HG02840 (cell line): Measurements from ENCODE around the gene PAN3.

Experiments
- ATAC-seq: cut with Tn5 transposase; IDR thresholded peaks from one replicate; pipeline ENCODE4 v1.9.1; 2021; ENCODE audit warnings: mild to moderate bottlenecking, moderate library complexity, moderate number of reproducible peaks; ENCODE audit not compliant: unreplicated experiment, low FRiP score

PAN3 gene

DNA sequence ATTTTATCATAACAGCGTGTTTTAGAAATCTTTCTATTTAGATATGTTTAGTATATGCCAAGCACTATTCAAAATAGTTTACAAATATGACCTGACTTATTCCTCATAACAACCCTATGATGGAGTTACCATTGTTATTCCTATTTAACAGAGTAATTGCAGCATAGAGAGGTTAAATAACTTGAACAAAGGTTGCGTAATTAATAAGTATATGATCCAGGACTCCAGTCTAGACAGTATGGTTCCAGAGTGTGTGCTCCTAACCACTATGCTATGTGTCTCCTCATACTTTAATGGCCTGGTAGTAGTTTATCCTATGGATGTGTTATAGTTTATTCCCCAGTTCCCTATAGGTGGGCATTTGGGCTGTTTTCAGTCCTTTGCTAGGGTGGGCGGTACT, 145.3 kb downstream of the PAN3 start:
- ATAC-seq = no peak

DNA sequence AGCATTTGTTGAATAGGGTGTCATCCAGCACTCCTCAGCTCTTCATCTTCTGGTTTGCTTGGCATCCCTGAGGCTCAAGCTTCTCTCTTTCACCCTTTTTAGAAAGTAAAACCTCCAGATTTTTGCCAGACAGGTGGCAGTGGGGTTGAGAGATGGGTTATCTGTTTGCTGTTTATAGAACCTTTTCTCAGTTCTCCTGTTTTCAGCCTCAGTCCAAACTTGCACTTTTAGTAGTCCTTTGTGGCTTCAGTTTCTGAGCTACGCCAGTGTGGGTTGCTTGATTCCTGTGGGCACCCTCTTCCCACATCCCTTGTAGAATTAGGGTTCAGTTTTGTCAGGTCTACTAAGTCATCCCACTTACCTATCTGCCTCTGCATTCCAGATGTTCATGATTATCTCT, 147.9 kb downstream of the PAN3 start:
- ATAC-seq = no peak

DNA sequence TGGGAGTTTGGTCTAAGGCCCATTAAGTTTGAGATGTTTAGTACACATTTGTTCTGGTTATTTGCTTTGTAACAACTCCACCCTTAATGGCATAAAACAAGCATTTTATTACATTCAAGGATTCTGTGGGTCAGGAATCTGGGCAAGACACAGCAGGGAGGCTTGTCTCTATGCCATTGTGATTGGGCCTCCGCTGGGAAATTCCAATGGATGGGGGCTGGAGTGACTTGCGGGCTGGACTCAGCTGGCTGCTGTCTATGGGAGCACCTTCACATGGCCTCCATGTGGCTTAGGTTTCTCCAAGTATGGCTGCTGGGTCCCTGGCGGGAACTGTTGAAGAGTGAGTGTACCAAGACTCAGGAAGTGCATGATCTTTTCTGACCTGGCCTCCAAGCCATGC, 159.0 kb downstream of the PAN3 start:
- no peak for ATAC-seq

- ATAC-seq = no peak
These were observed 161.6 kb downstream of the PAN3 start for GRCh38 chr13:28299916-28300315.

DNA sequence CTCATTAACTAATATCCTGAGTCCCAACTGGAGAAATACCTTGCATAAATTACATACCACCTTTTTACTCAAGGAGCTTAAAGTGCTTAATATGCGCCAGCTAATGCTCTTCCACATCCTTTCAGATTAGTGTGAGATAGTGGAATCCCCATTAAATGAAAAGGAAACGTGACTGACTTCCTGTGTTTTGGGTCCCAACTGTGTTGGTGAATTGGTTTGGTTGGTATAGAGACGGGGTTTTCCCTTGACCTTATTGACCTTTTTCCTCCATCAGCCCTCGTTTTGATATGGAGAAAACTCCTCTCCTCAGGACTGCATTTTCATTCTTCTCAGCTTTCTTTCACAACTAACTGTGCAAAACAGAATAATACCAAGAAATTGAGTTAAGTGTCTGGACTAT, 163.5 kb downstream of the PAN3 start:
- ATAC-seq = no peak

DNA sequence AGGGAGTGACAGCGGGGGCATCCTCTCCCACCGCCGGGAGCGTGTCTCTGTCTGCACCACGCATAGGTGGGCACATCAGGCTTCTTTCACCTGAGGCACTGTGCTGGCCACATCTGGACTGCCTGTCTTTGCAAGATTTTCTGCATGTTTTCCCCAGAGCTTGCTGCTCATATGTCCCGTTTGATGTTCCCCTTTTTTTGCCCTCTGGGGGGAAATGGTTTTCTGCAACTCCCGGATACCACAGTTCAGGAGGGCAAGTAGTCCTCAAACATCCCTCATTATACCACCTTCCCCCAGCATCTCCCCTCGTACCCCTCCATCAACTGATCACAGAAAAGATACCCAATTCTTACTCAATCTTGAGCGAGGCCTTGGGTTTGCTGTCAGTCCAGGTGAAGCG, 168.0 kb downstream of the PAN3 start:
- no peak for ATAC-seq

GRCh38 chr13:28313579-28313978, 175.2 kb downstream of the PAN3 start:
- ATAC-seq = no peak

DNA sequence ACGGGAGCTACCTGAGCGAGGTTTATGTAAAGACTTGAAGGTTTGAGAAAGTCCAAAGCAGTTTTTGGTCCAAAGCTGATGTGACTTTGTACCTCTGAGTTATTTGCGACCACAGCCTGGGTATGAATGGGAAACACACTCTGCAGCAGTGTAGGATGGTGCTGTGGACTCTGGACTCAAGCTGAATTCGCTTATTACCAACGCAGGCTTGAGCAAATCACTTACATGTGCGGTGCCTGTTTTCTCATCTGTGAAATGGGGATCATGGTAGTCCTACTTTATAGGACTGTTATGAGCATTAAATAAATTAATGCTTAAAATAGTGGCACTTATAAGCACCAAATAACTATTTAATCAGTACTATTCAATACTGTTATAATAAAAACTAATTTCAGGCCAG, 176.5 kb downstream of the PAN3 start:
- no peak for ATAC-seq

DNA sequence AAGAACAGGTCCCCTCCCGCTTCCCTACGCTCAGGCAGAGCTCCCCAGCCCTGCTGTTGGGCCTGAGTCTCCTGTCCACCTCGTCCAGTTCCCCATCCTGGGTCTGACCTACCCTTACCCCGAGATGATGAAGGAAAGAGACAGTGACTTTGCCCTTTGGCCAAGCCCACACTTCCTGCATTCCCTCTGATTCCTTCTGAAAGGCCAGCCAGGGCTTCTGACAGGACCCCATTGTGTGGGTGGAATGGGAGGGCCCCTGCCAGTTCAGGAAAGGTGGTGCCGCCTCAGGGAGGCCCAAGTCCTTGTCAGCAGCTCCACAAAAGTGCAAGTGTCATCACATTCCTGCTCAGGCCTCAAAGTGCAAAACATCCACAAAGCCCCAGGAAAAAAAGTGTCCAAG, 177.8 kb downstream of the PAN3 start:
- no peak for ATAC-seq

- no peak for ATAC-seq
These were observed 178.5 kb downstream of the PAN3 start for GRCh38 chr13:28316836-28317235.

DNA sequence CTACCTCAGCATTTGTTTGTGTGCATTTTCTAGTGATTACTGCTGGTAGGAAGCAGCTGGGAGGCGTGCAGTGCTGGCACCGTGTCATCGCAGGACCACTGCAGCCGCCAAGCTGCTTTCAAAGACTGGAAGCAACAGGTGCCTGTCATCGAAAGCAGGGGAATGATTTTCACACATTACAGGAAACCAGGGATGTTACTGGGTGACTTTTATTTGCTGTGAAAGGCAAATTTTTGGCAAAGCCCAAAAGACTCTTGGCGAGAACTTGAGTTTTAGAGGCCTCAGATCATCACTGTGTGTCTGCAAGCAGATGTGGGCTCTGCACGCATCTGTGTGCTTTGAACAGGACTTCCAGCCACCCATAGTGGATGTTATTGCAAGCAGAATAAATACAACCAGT, 180.2 kb downstream of the PAN3 start:
- no peak for ATAC-seq

DNA sequence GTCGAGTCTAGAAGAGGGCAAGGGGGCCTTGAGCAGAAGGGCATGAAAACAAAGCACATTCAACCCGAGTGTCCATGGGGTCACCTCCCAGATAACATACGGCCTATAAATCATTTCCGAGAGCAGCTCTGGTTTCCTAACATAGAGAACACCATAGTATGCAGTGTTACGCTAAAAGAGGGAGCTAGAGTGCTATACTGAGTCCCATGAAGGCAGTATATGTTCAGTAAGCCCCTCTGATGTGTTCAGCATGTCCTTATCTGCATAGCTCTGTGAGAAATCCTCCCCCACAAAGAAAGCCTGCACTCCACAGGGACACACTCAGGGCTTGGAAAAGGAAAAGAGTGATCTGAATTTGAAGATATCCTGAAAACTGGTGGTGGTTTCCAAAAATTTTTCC, 181.2 kb downstream of the PAN3 start:
- no peak for ATAC-seq

- ATAC-seq = no peak
These were observed 181.9 kb downstream of the PAN3 start for GRCh38 chr13:28320209-28320608.

- ATAC-seq = no peak
These were observed 182.7 kb downstream of the PAN3 start for GRCh38 chr13:28320884-28321574.

DNA sequence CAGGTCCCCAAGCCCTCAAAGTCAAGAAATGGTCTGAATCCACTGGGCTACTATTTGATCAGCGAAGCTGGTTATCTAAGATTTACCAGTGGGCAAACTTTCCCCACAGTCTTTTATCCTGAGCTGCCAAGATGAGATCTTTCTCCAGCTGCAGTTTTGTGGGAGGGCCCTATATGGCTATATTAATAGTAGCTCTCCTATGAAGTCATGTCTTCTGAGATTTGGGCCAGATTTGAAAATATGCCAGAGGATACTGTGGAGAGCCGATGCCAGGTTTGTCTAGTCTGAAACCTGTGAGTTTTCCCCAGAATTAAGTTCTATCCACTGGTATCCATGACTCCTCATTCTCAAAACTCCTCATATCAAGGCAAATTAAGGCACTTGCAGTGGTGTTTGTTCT, 183.4 kb downstream of the PAN3 start:
- ATAC-seq = no peak

DNA sequence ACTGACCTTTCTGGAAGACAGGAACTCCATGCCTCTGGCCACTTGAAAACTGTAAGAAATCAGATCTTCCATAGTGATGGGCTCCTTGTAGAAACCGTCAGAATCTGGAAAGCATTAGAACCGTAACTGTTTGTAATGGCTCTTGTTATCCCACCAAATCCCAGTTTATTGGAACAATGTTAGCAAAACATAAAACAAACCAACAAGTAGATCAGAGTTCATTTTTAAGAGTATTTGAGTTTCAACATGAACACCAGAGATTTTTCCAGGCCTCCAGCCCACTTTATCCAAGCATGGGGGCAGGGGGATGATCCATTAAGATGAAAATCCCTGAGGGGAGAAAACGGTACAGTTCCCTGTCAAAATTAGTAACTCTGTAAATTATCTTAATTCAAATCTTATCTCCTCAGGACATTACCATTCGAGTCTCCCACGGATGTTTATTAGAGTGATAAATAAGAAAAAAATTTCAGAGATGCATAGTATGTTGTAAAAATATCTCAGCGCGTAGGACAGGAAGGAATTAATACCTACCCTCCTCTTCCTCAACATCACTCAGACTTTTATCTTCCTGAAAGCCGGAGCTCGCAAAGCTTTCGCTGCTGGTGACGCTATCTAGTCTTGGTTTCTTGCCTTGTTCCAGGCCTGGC, 184.0 kb downstream of the PAN3 start:
- no peak for ATAC-seq

GRCh38 chr13:28324181-28324789, 185.9 kb downstream of the PAN3 start:
- ATAC-seq = peak; percentile 77

DNA sequence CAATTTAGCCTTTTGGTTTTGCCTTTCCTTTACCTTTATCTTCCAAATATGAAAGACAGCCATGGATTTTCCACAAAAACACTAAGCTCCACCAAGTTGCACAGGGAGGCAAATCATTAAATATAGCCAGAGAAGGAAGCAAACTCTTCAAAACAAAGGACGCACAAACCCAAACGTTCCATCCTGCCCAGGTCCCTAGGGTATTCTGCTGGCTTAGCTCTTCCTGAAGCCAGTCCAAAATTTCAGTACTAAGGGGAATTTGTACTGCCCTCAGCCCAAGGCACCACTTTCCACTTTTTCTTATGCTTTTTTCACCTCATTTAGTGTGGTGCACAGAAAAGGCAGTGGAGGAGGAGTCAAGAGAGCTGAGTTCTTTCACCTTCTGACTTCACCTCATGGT, 186.7 kb downstream of the PAN3 start:
- no peak for ATAC-seq

DNA sequence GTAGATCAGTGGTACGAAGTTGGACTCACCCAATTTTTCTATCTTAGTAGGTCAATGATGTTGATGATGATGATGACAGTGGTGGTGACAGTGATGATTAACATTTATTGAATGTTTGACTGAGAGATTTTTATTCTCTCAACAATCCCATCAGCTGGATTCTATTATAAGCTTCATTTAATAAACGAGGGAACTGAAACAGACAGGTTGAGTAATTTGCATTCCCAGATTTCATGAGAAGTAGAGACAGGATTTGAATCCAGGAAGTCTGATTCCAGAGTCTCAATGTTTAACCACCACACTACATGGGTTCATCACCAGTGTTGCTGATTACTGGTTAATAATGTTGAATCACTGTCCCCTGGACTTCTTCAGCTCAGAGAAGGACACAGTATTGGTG, 187.7 kb downstream of the PAN3 start:
- ATAC-seq = no peak

GRCh38 chr13:28327373-28328270, 189.3 kb downstream of the PAN3 start:
- ATAC-seq = no peak

DNA sequence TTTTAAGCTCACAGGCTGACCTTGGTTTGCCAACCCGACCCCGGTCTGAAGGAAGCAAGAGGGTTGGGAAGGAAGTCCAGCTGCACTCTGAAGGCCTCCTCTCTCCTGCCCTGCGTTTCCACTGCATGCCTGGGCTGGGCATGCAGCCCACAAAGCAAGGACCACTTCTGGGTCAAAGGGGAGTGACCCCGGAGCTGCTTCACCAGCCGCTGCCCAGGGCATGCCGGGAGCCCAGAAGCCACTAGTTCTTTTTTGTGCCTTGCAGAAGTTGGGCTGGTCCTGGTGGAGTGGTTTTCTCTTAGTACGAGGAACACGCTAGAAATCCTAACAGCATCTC, 189.9 kb downstream of the PAN3 start:
- ATAC-seq = no peak
